HEK293 (cell line): ENCODE measurements around the gene MRPL20.

ENCODE experiments used
- CTCF ChIP-seq: fragments of 450-650 bp; formaldehyde crosslinking; IDR thresholded peaks from 2 replicates; pipeline ENCODE4 v1.5.1; 2016; ENCODE audit warnings: missing biosample characterization, missing genetic modification characterization
- REST ChIP-seq: fragments of 450-650 bp; formaldehyde crosslinking; IDR thresholded peaks from 2 replicates; pipeline ENCODE4 v1.5.1; 2016; ENCODE audit warnings: missing biosample characterization, missing genetic modification characterization
- TCF7L2 ChIP-seq: IDR thresholded peaks from 2 replicates; pipeline ENCODE4 v1.6.1; 2011; ENCODE audit warnings: low read depth, mild to moderate bottlenecking, inconsistent platforms, low read length, moderate library complexity, borderline replicate concordance
- ZNF10 ChIP-seq: fragments of 450-650 bp; formaldehyde crosslinking; IDR thresholded peaks from 2 replicates; pipeline ENCODE4 v1.5.1; 2017; ENCODE audit warnings: missing biosample characterization, missing genetic modification characterization
- ZNF138 ChIP-seq: fragments of 450-650 bp; formaldehyde crosslinking; IDR thresholded peaks from 2 replicates; pipeline ENCODE4 v1.5.1; 2016; ENCODE audit warnings: missing biosample characterization, missing genetic modification characterization, borderline replicate concordance
- ZNF433 ChIP-seq: fragments of 450-650 bp; formaldehyde crosslinking; IDR thresholded peaks from 2 replicates; pipeline ENCODE4 v1.5.1; 2016; ENCODE audit warnings: missing biosample characterization, missing genetic modification characterization, low read depth
- ZNF544 ChIP-seq: fragments of 450-650 bp; formaldehyde crosslinking; IDR thresholded peaks from 2 replicates; pipeline ENCODE4 v1.5.0; 2017; ENCODE audit warnings: missing biosample characterization, missing genetic modification characterization
- ZNF776 ChIP-seq: fragments of 450-650 bp; formaldehyde crosslinking; IDR thresholded peaks from 2 replicates; pipeline ENCODE4 v1.5.0; 2017; ENCODE audit warnings: missing biosample characterization, missing genetic modification characterization, borderline replicate concordance
- ZSCAN23 ChIP-seq: fragments of 450-650 bp; formaldehyde crosslinking; IDR thresholded peaks from 2 replicates; pipeline ENCODE4 v1.5.1; 2016; ENCODE audit warnings: missing biosample characterization, missing genetic modification characterization

DNA sequence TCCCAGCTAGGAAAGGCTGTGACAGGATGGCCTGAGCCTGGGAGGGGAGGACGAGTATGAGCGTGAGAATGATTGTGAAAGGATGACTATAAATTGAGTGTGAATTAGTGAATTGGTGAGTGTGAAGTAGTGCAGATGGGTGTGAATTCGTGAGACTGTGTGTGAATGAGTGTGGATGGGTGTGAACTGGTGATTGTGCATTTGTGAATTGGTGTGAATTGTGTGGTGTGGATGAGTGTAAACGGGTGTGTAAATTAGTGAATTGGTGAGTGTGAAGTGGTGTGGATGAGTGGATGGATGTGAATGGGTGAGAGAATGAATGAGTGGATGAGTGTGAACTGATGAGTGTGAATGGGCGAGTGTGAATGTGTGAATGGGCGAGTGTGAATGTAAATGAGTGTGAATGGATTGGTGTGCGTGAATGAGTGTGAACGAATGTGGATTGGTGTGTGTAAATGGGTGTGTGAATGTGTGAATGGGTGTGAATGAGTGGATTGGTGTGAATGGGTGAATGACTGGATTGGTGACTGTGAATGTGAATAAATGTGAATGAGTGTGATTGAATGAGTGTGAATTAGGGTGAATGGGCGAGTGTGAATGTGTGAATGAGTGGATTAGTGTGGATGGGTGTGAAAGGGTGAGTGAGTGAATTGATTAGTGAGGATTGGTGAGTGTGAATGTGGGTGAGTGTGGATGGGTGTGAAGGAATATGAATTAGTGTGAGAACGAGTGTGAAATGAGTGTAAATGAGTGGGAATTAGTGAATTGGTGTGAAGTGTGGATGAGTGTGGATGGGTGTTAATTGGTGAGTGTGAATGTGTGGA is 41.0 kb downstream of the MRPL20 start:
- TF ChIP-seq ZNF10 (tag by site-specific recombination), result no peak
- TF ChIP-seq ZNF138 (tag by site-specific recombination), result no peak
- TF ChIP-seq ZSCAN23, result no peak
- no peak for TF ChIP-seq CTCF
- TF ChIP-seq REST (tag by site-specific recombination), result no peak
- no peak for TF ChIP-seq TCF7L2
- TF ChIP-seq ZNF544 (tag by site-specific recombination), result no peak
- TF ChIP-seq ZNF776 (tag by site-specific recombination), result no peak
- TF ChIP-seq ZNF433 (tag by site-specific recombination), result no peak
